Embryonic facial prominence (tissue), 1 donor: Measurements from ENCODE around the gene CARS2.
"Not testable (repeated sequence)": the region's sequence is repeated elsewhere in the genome, so short reads cannot be mapped to it uniquely, and the experiment has no call there.

ENCODE experiments used
- DNase-seq: peaks from one replicate; pipeline ENCODE4 v3.0.0-alpha.2; 2016; ENCODE audit errors: extremely low spot score

Gene CARS2

GRCh38 chr13:110617321-110618072 lies 88.4 kb downstream of the CARS2 start:
- DNase-seq, result no peak

GRCh38 chr13:110616103-110617101 lies 89.5 kb downstream of the CARS2 start:
- DNase-seq, result no peak

GRCh38 chr13:110615322-110616102 lies 90.4 kb downstream of the CARS2 start, which contains the start of gene NAXD:
Gene NAXD (plus strand): TSS chr13:110615545. CDS start chr13:110615602, 57 bp downstream.
- peak; percentile 81 for DNase-seq

GRCh38 chr13:110615005-110615321 lies 91.0 kb downstream of the CARS2 start:
- no peak for DNase-seq

- no peak for DNase-seq
Measured at GRCh38 chr13:110610955-110611595, 94.8 kb downstream of the CARS2 start.

GRCh38 chr13:110607675-110608224 lies 98.2 kb downstream of the CARS2 start:
- no peak for DNase-seq

GRCh38 chr13:110606281-110606680 lies 99.6 kb downstream of the CARS2 start:
- DNase-seq, result not testable (repeated sequence)

- no peak for DNase-seq
Measured at GRCh38 chr13:110605132-110605531, 100.8 kb downstream of the CARS2 start.

- no peak for DNase-seq
Measured at GRCh38 chr13:110600980-110601379, 104.9 kb downstream of the CARS2 start.

- no peak for DNase-seq
Measured at GRCh38 chr13:110600261-110600819, 105.6 kb downstream of the CARS2 start.

- DNase-seq, result no peak
Measured at GRCh38 chr13:110597041-110597689, 108.8 kb downstream of the CARS2 start.

- DNase-seq, result no peak
Measured at GRCh38 chr13:110593430-110594130, 112.3 kb downstream of the CARS2 start.

- DNase-seq, result no peak
Measured at GRCh38 chr13:110592665-110593064, 113.3 kb downstream of the CARS2 start.
